ENCODE measurements around the gene OSBPL1A. TPM values are rescaled to one million over a fixed set of nuclear protein-coding genes. Genes with fewer than 3 reads are reported as not detected.
"Not testable (repeated sequence)": the region's sequence is repeated elsewhere in the genome, so short reads cannot be mapped to it uniquely, and the experiment has no call there.

The OSBPL1A gene
- total and polyA plus RNA-seq, 5 experiments from 2014 or later = 1.3 to 2.4 (median 1.7) TPM

DNA sequence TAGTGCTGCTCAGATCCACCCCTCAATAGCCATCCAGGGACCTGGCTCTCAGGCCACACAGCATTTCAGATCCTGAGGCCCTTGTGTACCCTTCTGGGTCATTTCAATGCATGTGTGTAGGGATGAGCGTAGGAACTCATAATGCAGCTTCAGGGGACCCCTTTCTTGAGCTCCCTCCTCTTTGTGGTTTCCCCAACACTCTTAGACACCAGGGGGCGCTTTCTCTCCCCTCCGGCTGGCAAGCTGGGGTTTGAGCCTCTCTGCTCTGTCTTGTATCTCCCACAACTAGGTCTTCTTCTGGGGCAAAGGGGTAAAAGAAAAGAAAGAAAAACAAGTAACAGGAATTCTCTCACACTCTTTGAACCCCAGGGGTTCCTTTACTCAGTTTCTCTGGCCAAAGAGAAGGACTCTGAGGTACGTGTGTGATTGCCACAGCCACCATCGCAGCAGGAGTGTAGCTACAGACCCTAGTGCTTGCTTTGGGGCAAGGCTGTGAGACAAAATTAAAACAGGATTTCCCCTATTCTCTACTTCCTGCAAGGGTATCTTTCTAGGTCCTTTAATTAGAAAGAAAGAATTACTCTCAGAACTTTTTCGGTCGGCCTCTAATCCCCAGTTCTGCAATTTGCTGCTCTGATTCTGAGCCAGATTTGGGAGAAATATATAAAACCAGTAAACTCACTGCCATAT, 220.8 kb downstream of the OSBPL1A start:
- POLR2A ChIA-PET = no interaction called here
- Mint-ChIP-seq H3K36me3 (peaks cover 0 to 4% (median 3%) of the 10 kb centered on the region in 3 donors), H3K4me1 (peaks cover 0 to 7% (median under 1%) of the 10 kb centered on the region in 4 donors), H3K27me3 (peaks cover 0 to 4% (median 0%) of the 10 kb centered on the region in 5 donors), H3K27ac (peak overlapping the region in 1 of 10 donors; percentile 75), H3K4me3 (peak overlapping the region in 1 of 10 donors; percentile 52), H3K9me3 (no peaks in the 10 kb centered on the region)
- DNase-seq (peak in 7 of 10 donors; percentile 3 to 33 (median 9)), ATAC-seq (no peak)

DNA sequence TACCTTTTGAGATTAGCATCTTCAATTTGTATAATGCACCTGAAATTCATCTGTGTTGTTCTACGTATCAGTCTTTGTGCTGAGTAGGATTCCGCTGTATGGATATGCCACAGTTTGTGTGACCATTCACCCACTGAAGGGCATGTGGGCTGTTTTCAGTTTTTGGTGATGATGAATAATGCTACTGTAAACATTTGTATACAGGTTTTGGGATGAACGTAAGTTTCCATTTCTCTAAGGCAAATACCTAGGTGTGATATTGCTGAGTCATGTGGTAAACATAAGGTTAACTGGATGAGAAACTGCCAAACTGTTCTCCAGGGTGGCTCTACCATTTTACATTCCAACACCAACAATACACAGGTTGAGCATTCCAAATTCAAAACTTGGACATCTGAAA, 223.6 kb downstream of the OSBPL1A start:
- DNase-seq (no peak), ATAC-seq (no peak)
- Mint-ChIP-seq H3K36me3 (peaks cover 0 to 4% (median 3%) of the 10 kb centered on the region in 3 donors), H3K27me3 (peaks cover 0 to 4% (median 0%) of the 10 kb centered on the region in 5 donors), H3K27ac (peak overlapping the region in 1 of 10 donors; percentile 40), H3K9me3 (no peaks in the 10 kb centered on the region), H3K4me3 (no peak overlapping the region), H3K4me1 (peaks cover 0 to 7% (median under 1%) of the 10 kb centered on the region in 4 donors)
- POLR2A ChIA-PET = no interaction called here

GRCh38 chr18:24170360-24170759, 227.3 kb downstream of the OSBPL1A start:
- peaks cover 0 to 4% (median 4%) of the 10 kb centered on the region in 3 donors for H3K36me3 Mint-ChIP-seq
- no peak overlapping the region for H3K27ac Mint-ChIP-seq
- no peaks in the 10 kb centered on the region for H3K4me1 Mint-ChIP-seq
- POLR2A ChIA-PET = no interaction called here
- no peaks in the 10 kb centered on the region for H3K9me3 Mint-ChIP-seq
- ATAC-seq = no peak
- no peak for DNase-seq
- H3K4me3 Mint-ChIP-seq = no peak overlapping the region
- H3K27me3 Mint-ChIP-seq = peaks cover 0 to 4% (median 0%) of the 10 kb centered on the region in 5 donors

DNA sequence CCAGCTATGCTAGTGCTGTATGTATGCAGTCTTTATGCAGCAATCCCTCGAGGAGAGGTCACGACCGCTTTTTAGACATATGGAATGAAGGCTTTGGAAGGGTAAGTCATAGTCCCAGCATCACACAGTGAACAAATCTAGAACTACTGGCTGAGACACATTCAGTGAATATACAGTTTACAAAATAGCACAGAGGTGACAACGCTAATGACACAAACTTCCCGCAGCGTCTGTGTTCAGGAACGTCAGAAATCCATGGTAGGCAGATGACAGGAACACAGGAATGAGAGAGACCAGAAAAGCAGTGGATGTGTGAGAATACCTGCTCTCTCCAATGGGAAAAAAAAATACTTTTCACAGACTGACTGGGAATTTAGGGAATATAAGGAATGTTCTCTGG, 229.1 kb downstream of the OSBPL1A start:
- POLR2A ChIA-PET = no interaction called here
- H3K36me3 Mint-ChIP-seq = peaks cover 0 to 13% (median 6%) of the 10 kb centered on the region in 3 donors
- no peaks in the 10 kb centered on the region for H3K27me3 Mint-ChIP-seq
- ATAC-seq (no peak), DNase-seq (no peak)
- no peaks in the 10 kb centered on the region for H3K9me3 Mint-ChIP-seq
- H3K27ac Mint-ChIP-seq = no peak overlapping the region
- H3K4me1 Mint-ChIP-seq = no peaks in the 10 kb centered on the region
- H3K4me3 Mint-ChIP-seq = no peak overlapping the region

DNA sequence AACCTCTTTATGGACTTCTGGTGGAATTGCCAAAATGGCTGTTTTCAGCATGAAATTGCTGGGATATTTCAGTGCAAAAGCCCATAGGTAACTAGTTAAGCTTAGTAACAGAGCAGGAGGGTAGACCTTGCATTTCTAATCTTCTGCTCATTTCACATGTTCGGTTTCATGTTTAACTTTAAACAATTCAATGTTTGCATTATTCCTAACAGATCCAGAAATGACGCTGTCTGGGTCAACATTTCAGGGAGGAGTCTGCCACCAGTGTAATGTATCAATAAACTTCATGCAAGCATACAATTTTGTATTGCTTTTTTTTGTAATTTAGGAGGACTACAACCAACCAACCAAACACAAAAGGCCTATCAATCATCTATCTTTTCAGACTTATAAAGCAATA, 236.3 kb downstream of the OSBPL1A start:
- Mint-ChIP-seq H3K9me3 (no peaks in the 10 kb centered on the region), H3K27me3 (no peaks in the 10 kb centered on the region), H3K36me3 (peaks cover 0 to 13% (median 7%) of the 10 kb centered on the region in 3 donors), H3K4me3 (no peak overlapping the region), H3K4me1 (no peaks in the 10 kb centered on the region), H3K27ac (no peak overlapping the region)
- ATAC-seq (no peak), DNase-seq (no peak)
- POLR2A ChIA-PET = no interaction called here

GRCh38 chr18:24160086-24160485, 237.5 kb downstream of the OSBPL1A start:
- Mint-ChIP-seq H3K27me3 (no peaks in the 10 kb centered on the region), H3K27ac (no peak overlapping the region), H3K4me3 (no peak overlapping the region), H3K9me3 (no peaks in the 10 kb centered on the region), H3K4me1 (no peaks in the 10 kb centered on the region), H3K36me3 (peaks cover 0 to 7% (median 6%) of the 10 kb centered on the region in 3 donors)
- ATAC-seq = no peak
- POLR2A ChIA-PET = no interaction called here
- DNase-seq = no peak

DNA sequence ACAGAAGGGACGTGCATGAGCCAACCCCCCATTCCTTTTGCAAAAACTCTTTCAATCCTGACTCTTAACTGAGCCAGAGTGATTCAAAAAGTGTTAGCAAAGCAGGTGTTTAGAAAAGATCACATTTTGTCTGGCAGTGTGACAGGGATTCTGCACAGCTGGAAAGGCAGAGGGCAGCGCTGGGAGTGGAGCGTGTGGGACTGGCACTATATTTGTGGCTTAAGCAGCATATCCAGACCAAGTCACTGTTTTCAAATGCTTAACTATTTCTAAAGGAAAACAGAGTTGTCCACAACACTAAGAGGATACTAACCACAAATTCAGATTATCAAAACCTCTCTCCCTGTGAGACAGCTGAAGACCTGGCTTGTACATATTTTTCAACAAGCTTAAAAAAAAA, 239.8 kb downstream of the OSBPL1A start:
- ATAC-seq (no peak), DNase-seq (no peak)
- Mint-ChIP-seq H3K4me3 (no peak overlapping the region), H3K36me3 (peaks cover 0 to 5% (median 0%) of the 10 kb centered on the region in 3 donors), H3K27ac (no peak overlapping the region), H3K27me3 (no peaks in the 10 kb centered on the region), H3K9me3 (no peaks in the 10 kb centered on the region), H3K4me1 (no peaks in the 10 kb centered on the region)
- POLR2A ChIA-PET = no interaction called here

- no peaks in the 10 kb centered on the region for H3K36me3 Mint-ChIP-seq
- H3K27ac Mint-ChIP-seq = no peak overlapping the region
- H3K4me3 Mint-ChIP-seq = no peak overlapping the region
- no peaks in the 10 kb centered on the region for H3K9me3 Mint-ChIP-seq
- no peaks in the 10 kb centered on the region for H3K27me3 Mint-ChIP-seq
- POLR2A ChIA-PET = interaction anchor here (0.9 kb wide), 1 partner anchor 15 kb away, joined by 4 read pairs; no protein-coding TSS in a partner anchor
- DNase-seq (no peak), ATAC-seq (no peak)
- no peaks in the 10 kb centered on the region for H3K4me1 Mint-ChIP-seq
Measured at GRCh38 chr18:24153397-24153796, 244.2 kb downstream of the OSBPL1A start.

DNA sequence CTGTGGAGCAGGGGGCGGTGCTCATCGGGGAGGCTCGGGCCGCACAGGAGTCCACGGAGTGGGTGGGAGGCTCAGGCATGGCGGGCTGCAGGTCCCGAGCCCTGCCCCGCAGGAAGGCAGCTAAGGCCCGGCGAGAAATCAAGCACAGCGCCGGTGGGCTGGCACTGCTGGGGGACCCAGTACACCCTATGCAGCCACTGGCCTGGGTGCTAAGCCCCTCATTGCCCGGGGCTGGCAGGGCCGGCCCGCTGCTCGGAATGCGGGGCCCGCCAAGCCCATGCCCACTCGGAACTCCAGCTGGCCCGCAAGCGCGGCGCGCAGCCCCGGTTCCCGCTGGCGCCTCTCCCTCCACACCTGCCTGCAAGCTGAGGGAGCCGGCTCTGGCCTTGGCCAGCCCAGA, 248.0 kb downstream of the OSBPL1A start:
- POLR2A ChIA-PET, H3K36me3 Mint-ChIP-seq, H3K4me3 Mint-ChIP-seq, ATAC-seq, H3K27ac Mint-ChIP-seq, H3K9me3 Mint-ChIP-seq, DNase-seq, H3K4me1 Mint-ChIP-seq: not testable (repeated sequence)
- peaks cover 0 to 12% (median 2%) of the 10 kb centered on the region in 5 donors for H3K27me3 Mint-ChIP-seq

- ATAC-seq = no peak
- Mint-ChIP-seq H3K27me3 (peaks cover 4 to 33% (median 9%) of the 10 kb centered on the region in 5 donors), H3K9me3 (peaks cover 0 to 3% (median 0%) of the 10 kb centered on the region in 9 donors), H3K4me3 (no peak overlapping the region), H3K27ac (no peak overlapping the region), H3K36me3 (peaks cover 0 to 2% (median 0%) of the 10 kb centered on the region in 3 donors), H3K4me1 (peaks cover 6 to 20% (median 15%) of the 10 kb centered on the region in 4 donors)
- POLR2A ChIA-PET = interaction anchor here (0.7 kb wide), 1 partner anchor 1145 kb away, joined by 3 read pairs; no protein-coding TSS in a partner anchor
- no peak for DNase-seq
Measured at GRCh38 chr18:24142376-24142775, 255.2 kb downstream of the OSBPL1A start.

GRCh38 chr18:24140697-24141096, 256.9 kb downstream of the OSBPL1A start:
- Mint-ChIP-seq H3K27ac (no peak overlapping the region), H3K4me3 (peak overlapping the region in 8 of 10 donors; percentile 18 to 66 (median 46)), H3K4me1 (peaks cover 9 to 27% (median 22%) of the 10 kb centered on the region in 4 donors), H3K36me3 (peaks cover 0 to 2% (median 0%) of the 10 kb centered on the region in 3 donors), H3K27me3 (peaks cover 4 to 28% (median 9%) of the 10 kb centered on the region in 5 donors), H3K9me3 (peaks cover 0 to 3% (median 0%) of the 10 kb centered on the region in 9 donors)
- DNase-seq = no peak
- ATAC-seq = no peak
- POLR2A ChIA-PET = no interaction called here

DNA sequence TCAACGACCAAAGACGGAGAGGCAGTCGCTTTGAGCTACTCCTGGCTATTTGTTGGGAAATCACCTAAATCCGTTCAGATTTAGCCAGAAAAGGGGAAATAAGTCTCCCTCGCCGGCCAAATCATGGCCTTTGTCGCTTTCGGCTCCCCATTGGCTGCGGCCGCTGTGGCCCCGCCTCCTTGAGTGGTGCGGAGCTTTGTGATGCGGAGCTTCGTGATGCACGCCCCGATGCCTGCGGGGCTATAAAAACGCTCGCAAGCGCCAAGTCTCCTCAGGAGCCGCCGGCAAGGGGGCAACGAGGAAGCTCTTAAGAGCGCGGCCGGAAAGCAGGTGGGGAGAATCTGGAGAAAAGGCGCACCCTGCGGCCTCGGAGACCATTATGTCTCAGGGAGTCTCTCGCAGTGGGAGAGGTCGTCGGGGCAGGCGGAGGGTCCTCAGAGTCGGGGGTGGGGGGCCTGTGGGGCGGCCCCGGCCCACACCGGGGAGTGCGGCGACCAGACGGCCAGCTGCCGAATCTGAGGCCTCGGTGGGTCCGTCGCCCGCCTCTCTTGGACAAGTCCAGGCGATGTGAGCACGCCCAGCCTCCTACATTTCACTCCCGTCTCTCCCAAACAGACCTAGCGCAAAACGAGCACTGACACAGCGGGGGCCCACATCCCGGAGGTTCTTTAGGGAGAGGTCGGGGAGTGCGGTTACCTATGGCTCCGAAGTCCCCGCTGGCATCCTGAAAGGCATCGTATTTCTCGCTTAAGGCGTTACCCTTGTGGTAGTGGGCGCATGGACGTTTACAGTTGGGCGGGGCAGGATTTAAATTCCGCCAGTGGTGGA, 258.6 kb downstream of the OSBPL1A start, which contains the start of gene CABYR:
Gene CABYR (plus strand): TSS at position 274 of the 828 bp plus-strand sequence. CDS start 4,053 bp downstream, outside the sequence.
- POLR2A ChIA-PET = interaction anchor here (0.5 to 1.1 kb wide), 5 partner anchors 11 to 686 kb away, joined by 3 to 4 read pairs (median 3); partner anchors contain the start of gene RIOK3
- H3K27me3 Mint-ChIP-seq = peaks cover 4 to 15% (median 9%) of the 10 kb centered on the region in 5 donors
- peaks cover 0 to 3% (median 0%) of the 10 kb centered on the region in 9 donors for H3K9me3 Mint-ChIP-seq
- peak within 1 kb of the TSS; percentile 87 to 97 (median 92) for H3K4me3 Mint-ChIP-seq
- H3K36me3 Mint-ChIP-seq = peaks cover 0 to 9% (median 2%) of the 10 kb centered on the region in 3 donors
- peaks cover 9 to 27% (median 22%) of the 10 kb centered on the region in 4 donors for H3K4me1 Mint-ChIP-seq
- ATAC-seq (peak; percentile 95 to 97), DNase-seq (peak; percentile 60 to 87 (median 76))
- H3K27ac Mint-ChIP-seq = peak within 1 kb of the TSS; percentile 59 to 95 (median 86)
